Dedifferentiated amniotic fluid mesenchymal stem cell (primary cell): ENCODE measurements around the gene PRR14L.
"Not testable (repeated sequence)": the region's sequence is repeated elsewhere in the genome, so short reads cannot be mapped to it uniquely, and the experiment has no call there.

Source experiments
- DNase-seq: peaks from one replicate; pipeline ENCODE4 v3.0.0-alpha.2; 2016; ENCODE audit errors: extremely low spot score

Gene PRR14L

DNA sequence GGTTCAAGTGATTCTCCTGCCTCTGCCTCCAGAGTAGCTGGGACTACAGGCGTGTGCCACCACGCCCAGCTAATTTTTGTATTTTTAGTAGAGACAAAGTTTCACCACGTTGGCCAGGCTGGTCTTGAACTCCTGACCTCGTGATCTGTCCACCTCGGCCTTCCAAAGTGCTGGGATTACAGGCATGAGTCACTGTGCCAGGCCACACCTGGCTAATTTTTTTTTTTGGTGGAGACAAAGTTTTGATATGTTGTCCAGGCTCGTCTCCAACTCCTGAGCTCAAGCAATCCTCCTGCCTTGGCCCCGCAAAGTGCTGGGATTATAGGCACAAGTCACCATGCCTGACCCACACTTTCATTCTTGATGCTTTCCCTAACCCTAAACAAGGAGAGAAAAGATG is 9.6 kb downstream of the PRR14L start:
- not testable (repeated sequence) for DNase-seq

DNA sequence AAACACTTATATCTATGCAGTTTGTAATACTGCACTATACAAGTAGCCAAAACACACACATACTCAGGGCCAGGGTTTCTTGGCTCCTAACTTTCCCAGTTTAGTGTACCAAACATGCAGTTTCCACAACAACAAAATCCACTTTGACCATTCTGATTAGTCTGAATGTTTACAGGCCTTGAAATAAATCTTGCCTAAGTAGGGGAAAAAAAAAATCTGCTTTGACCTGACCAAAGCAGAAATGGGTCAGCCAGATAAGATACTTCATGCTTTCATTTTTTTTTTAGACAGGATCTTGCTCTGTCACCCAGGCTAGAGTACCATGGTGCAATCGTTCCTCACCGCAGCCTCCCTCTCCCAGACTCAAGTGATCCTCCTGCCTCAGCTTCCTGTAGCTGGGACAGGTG is 10.1 kb downstream of the PRR14L start:
- no peak for DNase-seq

DNA sequence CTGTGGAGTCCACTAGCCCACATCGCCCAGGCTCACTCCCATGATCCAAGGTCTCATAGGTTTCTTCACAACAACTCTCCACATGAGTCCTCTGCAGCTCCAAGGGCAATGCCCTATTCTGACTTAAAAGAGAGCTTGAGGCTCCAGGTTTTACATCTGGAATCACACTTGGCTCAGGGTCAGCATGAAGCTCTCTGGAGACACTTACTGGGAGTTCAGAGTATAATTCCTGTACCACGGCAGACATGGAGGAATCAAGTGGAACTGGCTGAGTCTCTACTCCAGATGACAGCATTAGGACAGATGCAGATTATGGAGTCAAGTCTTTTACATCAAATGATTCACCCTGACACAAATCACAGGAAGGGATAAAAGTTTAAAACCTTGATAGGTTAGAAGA is 11.4 kb downstream of the PRR14L start:
- DNase-seq, result no peak

DNA sequence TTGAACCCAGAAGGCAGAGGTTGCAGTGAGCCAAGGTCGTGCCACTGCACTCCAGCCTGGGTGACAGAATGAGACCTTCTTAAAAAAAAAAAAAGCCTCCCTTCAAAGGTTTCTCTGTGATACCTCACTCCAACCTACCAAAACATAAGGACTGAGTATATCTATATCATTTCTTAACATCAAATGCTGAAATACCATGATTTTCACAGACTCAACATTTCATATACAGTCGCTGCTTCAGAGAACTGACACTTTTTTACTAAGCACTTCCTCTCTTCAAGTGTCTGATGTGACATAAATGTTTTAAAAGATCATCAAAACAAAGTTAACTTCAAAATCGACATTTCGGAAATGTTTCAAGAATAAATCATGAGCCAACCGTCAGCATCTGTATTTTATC is 12.0 kb downstream of the PRR14L start:
- DNase-seq, result no peak

DNA sequence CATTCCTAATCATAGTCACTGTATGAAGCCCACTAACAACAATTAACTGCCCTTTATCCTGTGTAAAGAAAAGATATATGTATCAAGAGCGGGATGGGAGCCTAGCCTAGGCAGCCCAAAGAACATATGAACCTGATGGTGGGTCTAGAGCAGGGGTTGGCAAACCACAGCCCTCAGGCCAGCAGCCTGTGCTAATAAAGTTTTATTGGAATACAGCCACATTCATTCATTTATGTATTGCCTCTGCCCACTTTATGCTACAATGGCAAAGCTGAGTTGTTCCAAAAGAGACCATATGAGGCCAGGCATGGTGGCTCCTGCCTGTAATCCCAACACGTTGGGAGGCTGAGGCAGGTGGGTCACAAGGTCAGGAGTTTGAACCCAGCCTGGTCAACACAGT is 13.5 kb downstream of the PRR14L start:
- no peak for DNase-seq

DNA sequence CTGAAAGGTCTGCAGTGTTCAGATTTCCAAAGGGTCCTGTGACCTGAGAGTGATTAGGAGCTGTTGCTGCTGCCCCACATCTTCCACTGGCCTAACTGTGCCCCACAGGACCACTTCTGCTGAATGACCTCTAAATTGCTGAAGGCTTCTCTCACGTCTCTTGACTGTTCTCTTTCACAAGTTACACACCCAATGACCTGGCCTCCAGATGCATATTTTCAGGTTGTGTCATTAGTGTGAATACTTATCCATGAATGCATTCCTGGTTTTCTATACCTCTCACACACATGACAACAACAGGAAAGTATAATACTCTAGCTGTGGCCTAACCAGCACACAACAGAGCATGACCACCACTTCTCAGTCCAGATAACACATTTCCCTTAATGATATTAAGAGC is 15.4 kb downstream of the PRR14L start:
- peak; percentile 34 for DNase-seq

DNA sequence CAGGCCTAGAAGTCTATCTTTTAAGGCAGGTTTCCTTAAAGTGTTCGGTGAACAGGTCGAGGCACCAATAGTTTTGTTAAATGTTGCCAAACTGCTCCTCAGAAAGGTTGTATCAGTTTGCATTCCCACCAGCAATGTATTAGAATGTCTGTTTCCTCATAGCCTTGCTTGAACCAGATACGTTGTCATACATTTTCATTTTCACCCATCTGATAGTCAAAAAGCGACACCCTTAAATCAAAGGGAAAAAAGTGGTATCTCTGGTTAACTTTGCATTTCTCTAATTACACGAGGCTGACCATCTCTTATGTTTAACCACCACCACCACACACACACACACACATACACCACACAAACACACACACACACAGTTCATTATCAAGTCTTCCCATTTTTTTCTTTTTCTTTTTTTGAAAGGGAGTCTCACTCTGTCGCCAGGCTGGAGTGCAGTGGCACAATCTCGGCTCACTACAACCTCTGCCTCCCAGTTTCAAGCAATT is 16.3 kb downstream of the PRR14L start:
- DNase-seq, result no peak

DNA sequence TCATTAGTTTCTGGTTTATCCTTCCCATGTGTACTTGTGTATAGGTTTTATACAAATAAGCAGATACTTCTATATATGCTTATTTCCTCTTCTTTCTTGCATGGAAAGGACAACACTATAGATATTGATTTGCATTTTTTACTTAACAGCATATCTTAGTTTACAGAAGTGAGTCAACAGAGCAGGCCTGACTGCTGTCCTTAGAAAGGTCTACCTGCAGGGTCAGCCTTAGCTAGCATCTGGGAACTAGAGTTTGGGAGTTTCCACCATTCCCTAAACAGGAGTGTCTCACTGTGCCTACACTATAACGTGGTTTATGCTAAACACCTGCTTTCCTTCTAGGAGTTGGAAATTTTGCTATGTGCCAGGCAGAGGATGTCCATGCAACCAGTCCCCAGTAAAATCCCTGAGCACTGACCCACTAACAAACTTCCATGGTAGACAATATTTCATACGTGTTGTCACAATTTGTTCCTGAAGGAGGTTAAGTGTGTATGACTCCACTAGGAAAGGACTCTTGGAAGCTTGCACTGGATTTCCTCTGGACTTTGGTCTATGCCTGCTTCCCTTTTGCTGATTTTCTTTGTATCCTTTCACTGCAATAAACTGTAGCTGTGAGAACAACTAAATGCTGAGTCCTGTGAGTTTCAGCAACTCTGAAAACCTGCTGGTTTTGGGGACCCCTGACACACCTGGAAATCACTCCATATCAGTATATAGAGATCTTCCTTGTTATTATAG is 17.7 kb downstream of the PRR14L start:
- no peak for DNase-seq

DNA sequence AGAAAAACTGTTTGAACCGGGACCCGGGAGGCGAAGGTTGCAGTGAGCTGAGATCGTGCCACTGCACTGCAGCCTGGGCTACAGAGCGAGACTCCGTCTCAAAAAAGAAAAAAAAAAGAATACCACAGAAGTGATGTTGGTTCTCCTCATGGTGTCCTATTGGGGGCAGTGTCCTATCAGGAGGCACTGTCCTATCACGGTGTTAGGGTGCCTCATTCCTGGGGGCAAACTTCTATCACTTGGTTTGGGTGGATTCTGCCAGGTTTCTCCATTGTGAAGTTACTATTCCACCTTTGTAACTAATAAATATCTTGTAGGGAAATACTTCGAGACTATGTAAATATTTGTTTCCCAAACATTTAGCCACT is 19.6 kb downstream of the PRR14L start:
- DNase-seq, result no peak

DNA sequence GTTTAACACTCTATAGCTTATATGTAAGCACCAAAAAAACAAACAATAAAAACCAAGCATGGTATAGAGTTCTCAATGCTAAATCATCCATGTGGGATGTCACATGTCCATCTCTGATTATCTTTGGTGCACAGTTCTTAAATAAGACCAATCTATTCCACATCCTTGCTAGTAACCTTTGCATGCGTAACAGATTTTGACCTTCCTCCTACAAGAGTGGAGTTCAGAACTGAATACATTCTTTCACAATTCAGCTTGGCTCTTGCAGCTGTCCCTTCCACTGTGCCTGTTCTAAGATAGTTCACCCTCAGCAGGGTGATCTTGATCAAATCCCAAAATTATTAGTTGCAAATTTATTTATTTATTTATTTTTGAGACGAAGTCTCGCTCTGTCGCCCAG is 21.1 kb downstream of the PRR14L start:
- DNase-seq, result no peak

DNA sequence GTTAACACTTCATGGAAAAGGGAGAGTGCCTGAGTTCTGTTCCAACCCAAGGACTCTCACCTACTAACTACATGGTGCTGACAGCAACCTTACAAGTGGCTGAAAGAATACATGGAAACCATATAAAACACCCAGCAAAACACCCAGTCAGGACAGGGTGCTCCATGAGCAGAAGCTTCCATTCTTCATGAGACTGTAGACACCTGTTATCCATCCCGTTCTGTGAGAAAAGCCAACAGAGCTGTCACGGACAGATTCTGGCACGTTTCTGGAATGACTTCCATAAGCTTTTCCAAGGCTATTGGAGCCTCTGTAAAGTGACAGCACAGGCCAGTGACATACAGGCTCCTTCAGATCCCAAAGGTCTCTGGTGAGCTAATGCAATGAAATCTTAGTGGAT is 23.2 kb downstream of the PRR14L start:
- no peak for DNase-seq

DNA sequence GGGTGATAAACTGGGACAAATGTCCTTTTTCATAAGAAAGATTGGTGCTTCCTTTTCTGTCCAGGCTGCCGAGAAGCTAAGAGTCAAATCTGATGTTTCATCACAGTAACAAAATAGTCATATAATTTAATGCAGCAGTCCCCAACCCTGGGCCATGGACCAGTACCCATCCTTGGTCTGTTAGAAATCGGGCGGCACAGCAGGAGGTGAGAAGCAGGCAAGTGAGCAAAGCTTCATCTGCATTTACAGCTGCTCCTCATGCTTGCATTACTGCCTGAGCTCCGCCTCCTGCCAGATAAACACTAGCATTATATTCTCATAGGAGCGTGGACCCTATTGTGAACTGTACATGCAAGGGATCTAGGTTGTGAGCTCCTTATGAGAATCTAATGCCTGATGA is 26.2 kb downstream of the PRR14L start:
- no peak for DNase-seq

DNA sequence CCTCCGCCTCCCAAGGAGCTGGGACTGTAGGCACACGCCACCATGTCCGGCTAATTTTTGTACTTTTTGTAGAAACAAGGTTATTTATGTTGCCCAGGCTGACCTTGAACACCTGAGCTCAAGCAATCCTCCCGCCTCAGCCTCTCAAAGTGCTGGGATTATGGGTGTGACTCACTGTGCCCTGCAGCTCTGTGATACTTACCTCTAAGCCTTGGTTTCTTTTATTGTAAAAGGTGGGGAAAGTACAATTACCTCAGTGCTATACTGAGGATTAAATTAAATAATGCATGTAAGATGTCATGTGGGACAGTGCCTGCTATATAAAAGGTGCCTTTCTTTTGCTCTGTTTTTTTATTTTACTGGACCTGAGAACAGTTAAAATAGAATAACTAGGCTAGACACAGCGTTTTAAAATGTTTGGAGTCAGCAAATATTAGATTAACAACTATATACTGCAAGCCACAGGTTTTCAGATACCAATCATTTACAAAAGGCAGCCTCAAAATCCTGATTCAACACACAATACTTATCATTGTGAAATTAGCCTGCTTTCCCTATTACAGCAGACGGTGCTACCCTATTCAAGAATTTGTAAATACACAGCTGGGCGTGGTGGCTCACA is 30.0 kb downstream of the PRR14L start:
- DNase-seq, result no peak

DNA sequence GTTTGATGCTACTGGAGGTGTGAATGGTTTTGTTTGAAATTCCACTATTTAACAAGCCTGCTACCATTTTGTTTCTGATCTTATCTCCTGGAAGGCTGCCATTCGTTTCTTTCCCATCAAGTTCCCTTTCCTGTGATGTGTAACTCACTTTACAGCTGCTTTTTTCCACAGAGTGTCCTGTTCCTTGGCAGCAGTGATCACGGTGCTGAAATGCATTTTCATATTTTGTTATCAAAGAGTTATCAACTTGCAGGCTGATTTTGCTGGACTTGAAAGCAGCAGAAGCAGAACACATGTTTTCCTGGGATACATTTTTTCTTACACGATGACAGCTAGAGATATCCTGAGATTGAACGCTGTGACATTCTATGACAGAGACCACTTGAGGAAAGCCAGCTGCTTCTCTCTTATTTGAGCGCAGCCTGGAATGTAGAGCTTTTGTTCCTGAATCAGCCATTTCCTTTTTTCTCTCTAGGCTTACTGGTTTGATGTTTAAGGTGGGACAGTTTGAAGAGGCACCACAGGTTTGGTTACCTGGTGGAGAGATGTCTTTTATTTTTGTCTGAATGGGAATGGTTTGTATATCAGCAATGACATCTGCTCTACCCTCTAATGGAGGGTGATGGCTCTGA is 34.7 kb downstream of the PRR14L start:
- no peak for DNase-seq

DNA sequence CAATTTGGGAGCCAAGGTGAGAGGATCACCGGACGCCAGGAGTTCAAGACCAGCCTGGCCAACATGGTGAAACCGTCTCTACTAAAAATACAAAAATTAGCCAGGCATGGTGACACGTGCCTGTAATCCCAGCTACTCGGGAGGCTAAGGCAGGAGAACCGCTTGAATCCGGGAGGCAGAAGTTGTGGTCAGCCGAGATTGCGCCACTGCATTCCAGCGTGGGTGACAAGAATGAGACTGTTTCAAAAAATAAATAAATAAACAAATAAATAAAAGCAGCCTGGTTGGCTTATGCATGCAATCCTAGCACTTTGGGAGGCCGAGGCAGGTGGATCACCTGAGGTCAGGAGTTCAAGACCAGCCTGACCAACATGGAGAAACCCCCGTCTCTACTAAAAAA is 38.7 kb downstream of the PRR14L start:
- not testable (repeated sequence) for DNase-seq

DNA sequence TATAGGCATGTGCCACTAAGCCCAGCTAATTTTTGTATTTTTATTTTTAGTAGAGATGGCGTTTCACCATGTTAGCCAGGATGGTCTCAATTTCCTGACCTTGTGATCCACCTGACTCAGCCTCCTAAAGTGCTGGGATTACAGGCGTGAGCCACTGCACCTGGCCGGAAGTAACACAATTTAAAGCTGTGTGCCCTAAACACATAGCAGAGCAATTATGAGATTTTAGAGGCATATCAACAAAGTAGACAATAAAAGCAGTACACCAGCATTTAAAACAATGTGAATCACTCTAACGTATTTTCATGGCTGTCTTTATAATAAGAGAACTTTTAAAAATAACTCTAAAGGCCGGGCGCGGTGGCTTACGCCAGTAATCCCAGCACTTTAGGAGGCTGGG is 42.4 kb downstream of the PRR14L start:
- no peak for DNase-seq

DNA sequence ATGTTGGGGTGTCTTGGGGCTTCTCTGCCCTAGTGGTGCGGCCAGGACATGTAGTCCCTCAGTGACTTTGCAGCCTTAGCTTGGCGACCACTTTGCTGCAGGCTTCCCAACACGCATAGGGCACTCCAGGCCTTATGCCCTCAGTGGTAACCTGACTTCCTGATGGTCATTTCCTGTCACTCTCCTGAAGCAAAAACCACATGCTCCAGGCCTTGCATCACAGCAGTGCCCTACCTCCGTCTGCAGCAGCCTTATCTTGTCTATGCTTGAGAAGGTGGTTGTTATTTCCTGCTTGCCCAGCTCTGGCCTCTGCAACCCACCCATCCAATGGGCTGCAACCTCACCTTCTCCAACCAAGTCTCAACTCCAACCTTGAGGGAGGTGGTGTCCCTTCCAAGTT is 54.5 kb downstream of the PRR14L start:
- DNase-seq, result no peak

DNA sequence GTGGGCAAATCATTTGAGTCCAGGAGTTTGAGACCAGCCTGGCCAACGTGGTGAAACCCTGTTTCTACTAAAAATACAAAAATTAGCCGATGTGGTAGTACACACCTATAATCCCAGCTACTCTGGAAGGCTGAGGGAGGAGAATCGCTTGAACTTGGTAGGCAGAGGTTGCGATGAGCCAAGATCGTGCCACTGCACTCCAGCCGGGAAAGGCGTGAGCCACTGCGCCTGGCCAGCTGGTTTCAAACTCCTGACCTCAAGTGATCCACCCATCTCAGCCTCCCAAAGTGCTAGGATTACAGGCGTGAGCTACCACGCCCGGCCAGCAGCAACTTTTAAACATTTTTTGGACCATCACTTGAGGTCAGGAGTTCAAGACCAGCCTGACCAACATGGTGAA is 55.9 kb downstream of the PRR14L start:
- DNase-seq, result not testable (repeated sequence)

DNA sequence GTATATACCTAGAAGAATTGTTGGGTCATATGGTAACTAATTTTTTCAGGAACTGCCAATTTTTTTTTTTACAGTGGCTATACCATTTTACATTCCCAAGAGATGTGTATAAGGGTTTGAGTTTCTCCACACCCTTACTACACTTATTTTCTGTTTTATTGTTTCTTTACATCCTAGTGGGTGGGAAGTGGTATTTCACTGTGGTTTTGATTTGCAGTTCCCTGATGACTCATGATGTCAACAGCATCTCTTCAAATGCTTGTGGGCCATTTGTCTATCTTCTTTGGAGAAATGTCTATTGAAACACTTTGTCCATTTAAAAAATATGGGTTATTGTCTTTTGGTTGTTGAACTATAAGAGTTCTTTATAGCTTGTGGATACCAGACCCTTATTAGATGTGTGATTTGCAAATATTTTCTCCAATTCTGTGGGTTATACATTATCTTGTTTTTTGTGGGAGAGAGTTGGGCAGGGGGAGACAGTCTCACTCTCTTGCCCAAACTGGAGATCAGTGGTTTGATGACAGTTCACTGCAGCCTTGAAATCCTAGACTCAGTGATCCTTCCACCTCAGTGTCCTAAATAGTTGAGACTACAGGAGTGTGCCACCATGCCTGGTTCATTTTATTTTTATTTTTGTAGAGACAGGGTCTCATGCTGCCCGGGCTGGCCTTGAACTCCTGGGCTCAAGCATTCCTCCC is 57.6 kb downstream of the PRR14L start:
- no peak for DNase-seq

DNA sequence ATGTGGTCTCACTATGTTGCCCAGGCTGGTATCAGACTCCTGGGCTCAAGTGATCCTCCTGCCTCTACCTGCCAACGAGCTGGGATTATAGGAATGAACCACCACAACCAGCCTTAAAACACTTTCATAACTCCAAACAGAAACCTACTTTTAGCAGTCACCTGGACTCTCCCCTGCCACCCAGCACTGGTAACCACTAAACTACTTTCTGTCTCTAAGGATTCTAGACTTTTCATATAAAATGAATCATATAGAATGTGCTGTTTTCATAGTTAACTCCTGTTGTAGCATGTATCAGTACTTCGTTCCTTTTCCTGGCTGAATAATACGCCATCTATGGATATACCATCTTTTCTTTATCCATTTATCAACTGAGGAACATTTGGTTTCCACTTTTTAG is 58.5 kb downstream of the PRR14L start:
- DNase-seq, result no peak

DNA sequence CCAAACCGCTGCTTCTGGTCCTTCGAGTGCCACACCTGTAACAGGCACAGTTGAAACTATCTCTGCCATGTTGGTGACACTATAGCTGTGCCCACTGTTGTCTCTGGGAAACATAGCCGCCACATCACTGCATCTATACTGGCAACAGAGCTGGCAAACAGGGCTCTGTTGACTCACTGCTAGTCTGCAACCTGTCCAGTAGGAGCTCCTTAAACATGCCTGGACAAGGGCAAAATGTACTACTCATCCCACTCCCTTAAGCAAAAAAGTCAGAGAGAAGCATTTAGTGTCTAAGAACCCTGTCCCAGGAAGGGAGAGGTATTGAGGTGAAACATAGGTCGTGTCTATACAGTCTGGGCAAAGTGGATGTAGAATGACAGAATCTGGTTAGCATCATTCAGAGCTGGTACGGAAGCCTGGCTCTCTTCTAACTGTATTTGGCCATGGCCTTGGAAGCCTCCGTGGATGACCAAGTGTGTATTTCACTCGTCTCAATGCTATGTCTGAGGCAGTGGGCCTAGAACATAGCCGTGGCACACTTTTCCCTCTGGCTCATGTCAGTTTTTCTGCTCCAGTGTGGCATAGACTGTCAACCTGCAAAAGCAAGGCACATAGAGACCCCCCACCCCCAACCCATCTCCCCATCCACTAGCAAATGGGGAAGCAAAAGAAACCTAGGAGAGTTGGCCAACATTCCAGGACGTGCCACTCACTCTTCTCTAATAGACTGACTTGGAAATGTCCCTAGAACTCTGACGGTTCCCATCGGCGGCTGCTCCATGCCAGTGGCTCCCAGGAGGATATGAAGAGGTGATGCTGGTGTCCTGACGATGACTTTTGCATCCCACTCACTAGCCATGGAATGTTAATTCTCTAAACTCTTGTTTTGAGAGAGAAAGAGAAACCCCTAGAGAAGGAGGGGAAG is 66.5 kb downstream of the PRR14L start:
- no peak for DNase-seq

DNA sequence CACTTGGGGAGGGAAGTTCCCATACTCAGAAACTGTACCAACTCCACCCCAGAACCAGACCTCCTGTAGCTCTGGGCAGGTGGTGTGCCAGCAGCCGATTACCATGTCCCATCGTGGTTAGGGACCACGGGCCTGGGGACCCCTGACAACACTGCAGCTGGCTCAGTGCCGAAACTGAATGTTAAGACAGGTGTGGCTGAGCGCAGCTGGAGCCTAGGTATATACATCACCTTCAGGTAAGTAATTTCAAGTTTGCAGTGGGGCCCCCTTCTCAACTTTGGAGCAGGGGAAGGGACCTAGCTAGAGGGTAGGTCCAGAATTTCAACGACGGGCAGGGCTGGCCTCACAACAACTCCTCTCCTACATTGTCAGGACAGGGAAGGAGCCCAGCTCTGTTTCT is 67.2 kb downstream of the PRR14L start:
- DNase-seq, result no peak
